ENCODE results near the gene RASGEF1C. TPM values are rescaled to one million over a fixed set of nuclear protein-coding genes. Genes with fewer than 3 reads are reported as not detected.

The RASGEF1C gene
- total and polyA plus RNA-seq, 2 experiments from 2014 or later: 0.40 to 0.42 TPM

- TF ChIP-seq, protein P1, sequence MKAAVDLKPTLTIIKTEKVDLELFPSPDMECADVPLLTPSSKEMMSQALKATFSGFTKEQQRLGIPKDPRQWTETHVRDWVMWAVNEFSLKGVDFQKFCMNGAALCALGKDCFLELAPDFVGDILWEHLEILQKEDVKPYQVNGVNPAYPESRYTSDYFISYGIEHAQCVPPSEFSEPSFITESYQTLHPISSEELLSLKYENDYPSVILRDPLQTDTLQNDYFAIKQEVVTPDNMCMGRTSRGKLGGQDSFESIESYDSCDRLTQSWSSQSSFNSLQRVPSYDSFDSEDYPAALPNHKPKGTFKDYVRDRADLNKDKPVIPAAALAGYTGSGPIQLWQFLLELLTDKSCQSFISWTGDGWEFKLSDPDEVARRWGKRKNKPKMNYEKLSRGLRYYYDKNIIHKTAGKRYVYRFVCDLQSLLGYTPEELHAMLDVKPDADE (IDR thresholded peaks at IDR 0.05): no peak
- no peak for TF ChIP-seq NANOG (IDR thresholded peaks at IDR 0.05; ENCODE audit: borderline replicate concordance)
- TF ChIP-seq EZH2 (IDR thresholded peaks at IDR 0.05; ENCODE audit: low read depth, unreplicated experiment): no peak
- no peak for TF ChIP-seq JUNB (IDR thresholded peaks at IDR 0.05; ENCODE audit: unreplicated experiment)
- TF ChIP-seq, protein P2, sequence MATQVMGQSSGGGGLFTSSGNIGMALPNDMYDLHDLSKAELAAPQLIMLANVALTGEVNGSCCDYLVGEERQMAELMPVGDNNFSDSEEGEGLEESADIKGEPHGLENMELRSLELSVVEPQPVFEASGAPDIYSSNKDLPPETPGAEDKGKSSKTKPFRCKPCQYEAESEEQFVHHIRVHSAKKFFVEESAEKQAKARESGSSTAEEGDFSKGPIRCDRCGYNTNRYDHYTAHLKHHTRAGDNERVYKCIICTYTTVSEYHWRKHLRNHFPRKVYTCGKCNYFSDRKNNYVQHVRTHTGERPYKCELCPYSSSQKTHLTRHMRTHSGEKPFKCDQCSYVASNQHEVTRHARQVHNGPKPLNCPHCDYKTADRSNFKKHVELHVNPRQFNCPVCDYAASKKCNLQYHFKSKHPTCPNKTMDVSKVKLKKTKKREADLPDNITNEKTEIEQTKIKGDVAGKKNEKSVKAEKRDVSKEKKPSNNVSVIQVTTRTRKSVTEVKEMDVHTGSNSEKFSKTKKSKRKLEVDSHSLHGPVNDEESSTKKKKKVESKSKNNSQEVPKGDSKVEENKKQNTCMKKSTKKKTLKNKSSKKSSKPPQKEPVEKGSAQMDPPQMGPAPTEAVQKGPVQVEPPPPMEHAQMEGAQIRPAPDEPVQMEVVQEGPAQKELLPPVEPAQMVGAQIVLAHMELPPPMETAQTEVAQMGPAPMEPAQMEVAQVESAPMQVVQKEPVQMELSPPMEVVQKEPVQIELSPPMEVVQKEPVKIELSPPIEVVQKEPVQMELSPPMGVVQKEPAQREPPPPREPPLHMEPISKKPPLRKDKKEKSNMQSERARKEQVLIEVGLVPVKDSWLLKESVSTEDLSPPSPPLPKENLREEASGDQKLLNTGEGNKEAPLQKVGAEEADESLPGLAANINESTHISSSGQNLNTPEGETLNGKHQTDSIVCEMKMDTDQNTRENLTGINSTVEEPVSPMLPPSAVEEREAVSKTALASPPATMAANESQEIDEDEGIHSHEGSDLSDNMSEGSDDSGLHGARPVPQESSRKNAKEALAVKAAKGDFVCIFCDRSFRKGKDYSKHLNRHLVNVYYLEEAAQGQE (IDR thresholded peaks at IDR 0.05; ENCODE audit: unreplicated experiment): no peak
- TF ChIP-seq CREB1 (CRISPR knock-in tag; IDR thresholded peaks at IDR 0.05; ENCODE audit: low read depth): no peak
Measured at GRCh38 chr5:180113660-180114303, 95.2 kb downstream of the RASGEF1C start (continued).

- Histone ChIP-seq H3K36me3 (ENCODE audit: insufficient read depth) (0 out of 2 replicates have a peak, but pooled peaks cover under 1% of the 10 kb centered on the region), H2AFZ (no peak overlapping the region), H3K4me2 (no peak overlapping the region), H4K20me1 (replicated peaks; ENCODE audit: insufficient read depth) (no peaks in the 10 kb centered on the region), H3K9me2 (ENCODE audit: insufficient read depth) (no peaks in the 10 kb centered on the region), H3K27me3 (ENCODE audit: insufficient read depth) (no peaks in the 10 kb centered on the region), H3K4me3 (no peak overlapping the region), H3K4me1 (ENCODE audit: insufficient read depth) (no peaks in the 10 kb centered on the region), H3F3A (replicated peaks; ENCODE audit: low read depth) (no peaks in the 10 kb centered on the region), H3K79me2 (replicated peaks; ENCODE audit: insufficient read depth) (no peaks in the 10 kb centered on the region), H3K27ac (ENCODE audit: low read depth) (no peak overlapping the region)
- Mint-ChIP-seq H3K9me3 (peaks cover 10% of the 10 kb centered on the region), H3K4me1 (peaks cover 6% of the 10 kb centered on the region), H3K27ac (no peak overlapping the region), H3K27me3 (ENCODE audit: insufficient read depth, low read depth, poor library complexity) (peaks cover 6% of the 10 kb centered on the region), H3K36me3 (ENCODE audit: low read depth) (peaks cover 9% of the 10 kb centered on the region; the same call in 2 of the 3 replicates), H3K4me3 (no peak overlapping the region)
- DNase-seq (ENCODE audit: low spot score) (no peak), ATAC-seq (no peak)
- no peak for TF ChIP-seq ZNF114 (CRISPR knock-in tag; IDR thresholded peaks at IDR 0.05)
- TF ChIP-seq, protein P3, sequence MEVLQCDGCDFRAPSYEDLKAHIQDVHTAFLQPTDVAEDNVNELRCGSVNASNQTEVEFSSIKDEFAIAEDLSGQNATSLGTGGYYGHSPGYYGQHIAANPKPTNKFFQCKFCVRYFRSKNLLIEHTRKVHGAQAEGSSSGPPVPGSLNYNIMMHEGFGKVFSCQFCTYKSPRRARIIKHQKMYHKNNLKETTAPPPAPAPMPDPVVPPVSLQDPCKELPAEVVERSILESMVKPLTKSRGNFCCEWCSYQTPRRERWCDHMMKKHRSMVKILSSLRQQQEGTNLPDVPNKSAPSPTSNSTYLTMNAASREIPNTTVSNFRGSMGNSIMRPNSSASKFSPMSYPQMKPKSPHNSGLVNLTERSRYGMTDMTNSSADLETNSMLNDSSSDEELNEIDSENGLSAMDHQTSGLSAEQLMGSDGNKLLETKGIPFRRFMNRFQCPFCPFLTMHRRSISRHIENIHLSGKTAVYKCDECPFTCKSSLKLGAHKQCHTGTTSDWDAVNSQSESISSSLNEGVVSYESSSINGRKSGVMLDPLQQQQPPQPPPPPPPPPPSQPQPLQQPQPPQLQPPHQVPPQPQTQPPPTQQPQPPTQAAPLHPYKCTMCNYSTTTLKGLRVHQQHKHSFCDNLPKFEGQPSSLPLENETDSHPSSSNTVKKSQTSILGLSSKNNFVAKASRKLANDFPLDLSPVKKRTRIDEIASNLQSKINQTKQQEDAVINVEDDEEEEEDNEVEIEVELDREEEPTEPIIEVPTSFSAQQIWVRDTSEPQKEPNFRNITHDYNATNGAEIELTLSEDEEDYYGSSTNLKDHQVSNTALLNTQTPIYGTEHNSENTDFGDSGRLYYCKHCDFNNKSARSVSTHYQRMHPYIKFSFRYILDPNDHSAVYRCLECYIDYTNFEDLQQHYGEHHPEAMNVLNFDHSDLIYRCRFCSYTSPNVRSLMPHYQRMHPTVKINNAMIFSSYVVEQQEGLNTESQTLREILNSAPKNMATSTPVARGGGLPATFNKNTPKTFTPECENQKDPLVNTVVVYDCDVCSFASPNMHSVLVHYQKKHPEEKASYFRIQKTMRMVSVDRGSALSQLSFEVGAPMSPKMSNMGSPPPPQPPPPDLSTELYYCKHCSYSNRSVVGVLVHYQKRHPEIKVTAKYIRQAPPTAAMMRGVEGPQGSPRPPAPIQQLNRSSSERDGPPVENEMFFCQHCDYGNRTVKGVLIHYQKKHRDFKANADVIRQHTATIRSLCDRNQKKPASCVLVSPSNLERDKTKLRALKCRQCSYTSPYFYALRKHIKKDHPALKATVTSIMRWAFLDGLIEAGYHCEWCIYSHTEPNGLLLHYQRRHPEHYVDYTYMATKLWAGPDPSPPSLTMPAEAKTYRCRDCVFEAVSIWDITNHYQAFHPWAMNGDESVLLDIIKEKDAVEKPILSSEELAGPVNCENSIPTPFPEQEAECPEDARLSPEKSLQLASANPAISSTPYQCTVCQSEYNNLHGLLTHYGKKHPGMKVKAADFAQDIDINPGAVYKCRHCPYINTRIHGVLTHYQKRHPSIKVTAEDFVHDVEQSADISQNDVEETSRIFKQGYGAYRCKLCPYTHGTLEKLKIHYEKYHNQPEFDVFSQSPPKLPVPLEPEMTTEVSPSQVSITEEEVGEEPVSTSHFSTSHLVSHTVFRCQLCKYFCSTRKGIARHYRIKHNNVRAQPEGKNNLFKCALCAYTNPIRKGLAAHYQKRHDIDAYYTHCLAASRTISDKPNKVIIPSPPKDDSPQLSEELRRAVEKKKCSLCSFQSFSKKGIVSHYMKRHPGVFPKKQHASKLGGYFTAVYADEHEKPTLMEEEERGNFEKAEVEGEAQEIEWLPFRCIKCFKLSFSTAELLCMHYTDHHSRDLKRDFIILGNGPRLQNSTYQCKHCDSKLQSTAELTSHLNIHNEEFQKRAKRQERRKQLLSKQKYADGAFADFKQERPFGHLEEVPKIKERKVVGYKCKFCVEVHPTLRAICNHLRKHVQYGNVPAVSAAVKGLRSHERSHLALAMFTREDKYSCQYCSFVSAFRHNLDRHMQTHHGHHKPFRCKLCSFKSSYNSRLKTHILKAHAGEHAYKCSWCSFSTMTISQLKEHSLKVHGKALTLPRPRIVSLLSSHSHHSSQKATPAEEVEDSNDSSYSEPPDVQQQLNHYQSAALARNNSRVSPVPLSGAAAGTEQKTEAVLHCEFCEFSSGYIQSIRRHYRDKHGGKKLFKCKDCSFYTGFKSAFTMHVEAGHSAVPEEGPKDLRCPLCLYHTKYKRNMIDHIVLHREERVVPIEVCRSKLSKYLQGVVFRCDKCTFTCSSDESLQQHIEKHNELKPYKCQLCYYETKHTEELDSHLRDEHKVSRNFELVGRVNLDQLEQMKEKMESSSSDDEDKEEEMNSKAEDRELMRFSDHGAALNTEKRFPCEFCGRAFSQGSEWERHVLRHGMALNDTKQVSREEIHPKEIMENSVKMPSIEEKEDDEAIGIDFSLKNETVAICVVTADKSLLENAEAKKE (CRISPR knock-in tag; IDR thresholded peaks at IDR 0.05): no peak
- TF ChIP-seq, protein P1 (IDR thresholded peaks at IDR 0.05): no peak
- no peak for TF ChIP-seq ZNF331 (CRISPR knock-in tag; IDR thresholded peaks at IDR 0.05; ENCODE audit: low read depth)
- no peak for TF ChIP-seq STAT1 (IDR thresholded peaks at IDR 0.05; ENCODE audit: unreplicated experiment)
- no peak for TF ChIP-seq POLR2AphosphoS5 (IDR thresholded peaks at IDR 0.05; ENCODE audit: low read depth)
- TF ChIP-seq NANOG (IDR thresholded peaks at IDR 0.05; ENCODE audit: borderline replicate concordance): no peak
Measured at GRCh38 chr5:180112181-180112861, 96.7 kb downstream of the RASGEF1C start.

Data from GM23338 (cell line).